NCI-H187 treated with DMSO at 0.1 percent for 48 hours (cell line): ENCODE results near the gene TCAP.
A peak's percentile ranks its signal among the peaks of the same experiment; 100 is the strongest.

Source experiments
- DNase-seq: peaks from one replicate; lab custom pipeline; 2025; lab: John Stamatoyannopoulos, UW

The TCAP gene

GRCh38 chr17:39664581-39665561 is at the start of gene TCAP:
TCAP (plus strand) TSS chr17:39665349; CDS start chr17:39665360, 11 bp downstream.
- no peak for DNase-seq

- no peak for DNase-seq
Observed at GRCh38 chr17:39615434-39615833, 49.7 kb upstream of the TCAP start.

- DNase-seq: no peak
Observed at GRCh38 chr17:39617100-39617445, 48.1 kb upstream of the TCAP start.

GRCh38 chr17:39617446-39618245 is 47.5 kb upstream of the TCAP start:
- no peak for DNase-seq

GRCh38 chr17:39618246-39618913 is 46.8 kb upstream of the TCAP start:
- no peak for DNase-seq

- no peak for DNase-seq
Observed at GRCh38 chr17:39618956-39619785, 46.0 kb upstream of the TCAP start.

- DNase-seq: no peak
Observed at GRCh38 chr17:39619786-39620101, 45.4 kb upstream of the TCAP start.

- peak; percentile 29 for DNase-seq
Observed at GRCh38 chr17:39621523-39622379, 43.4 kb upstream of the TCAP start.

- DNase-seq: no peak
Observed at GRCh38 chr17:39622380-39623006, 42.7 kb upstream of the TCAP start.

- DNase-seq: no peak
Observed at GRCh38 chr17:39623356-39623950, 41.7 kb upstream of the TCAP start.

- DNase-seq: no peak
Observed at GRCh38 chr17:39624313-39624712, 40.8 kb upstream of the TCAP start.

GRCh38 chr17:39625198-39625785 is 39.9 kb upstream of the TCAP start:
- no peak for DNase-seq

GRCh38 chr17:39626171-39627046 is 38.7 kb upstream of the TCAP start, which contains the start of gene PPP1R1B:
PPP1R1B (plus strand) TSS chr17:39626952; CDS start chr17:39627393, 441 bp downstream.
- DNase-seq: no peak

- no peak for DNase-seq
Observed at GRCh38 chr17:39627047-39627711, 38.0 kb upstream of the TCAP start.

- no peak for DNase-seq
Observed at GRCh38 chr17:39627712-39628516, 37.2 kb upstream of the TCAP start.

- DNase-seq: no peak
Observed at GRCh38 chr17:39628655-39629493, 36.3 kb upstream of the TCAP start.
